SU-DHL-6 (cell line): ENCODE data around the gene GRIA3.

ENCODE experiments used
- EZH2phosphoT487 ChIP-seq: fragments of 200-600 bp; sonication (generic), shearing (Covaris generic); conservative IDR thresholded peaks from 2 replicates; pipeline ENCODE4 v1.6.1; 2018; ENCODE audit warnings: mild to moderate bottlenecking, antibody characterized with exemption, low read length, moderate library complexity, mixed read lengths
- TF ChIP-seq, protein P1 (sequence below): fragments of 200-600 bp; sonication (generic); IDR thresholded peaks from one replicate; pipeline ENCODE4 v1.5.1; 2017; ENCODE audit warnings: antibody characterized with exemption, mild to moderate bottlenecking, low read length, moderate library complexity; ENCODE audit not compliant: insufficient read depth, poor library complexity, severe bottlenecking

DNA sequence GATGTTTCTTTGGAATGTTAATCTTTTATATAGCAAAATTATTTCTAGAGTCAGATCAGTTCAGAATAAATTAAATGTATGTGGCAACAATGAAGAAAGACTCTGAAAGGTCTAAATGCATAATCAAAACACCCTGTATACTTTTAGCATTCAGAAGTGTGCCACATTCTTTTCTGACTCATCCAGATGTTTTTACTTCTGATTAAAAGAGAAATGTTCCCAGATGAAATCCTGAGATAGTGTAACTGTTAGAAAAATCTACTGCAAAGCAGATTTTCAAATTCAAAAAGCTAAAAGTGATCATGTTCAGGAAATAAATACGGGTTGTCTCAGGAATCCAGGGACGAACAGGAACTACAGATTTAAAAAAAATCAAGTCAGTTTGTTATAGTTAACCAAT is 241.4 kb downstream of the GRIA3 start:
- no peak for TF ChIP-seq EZH2phosphoT487
- TF ChIP-seq, protein P1, sequence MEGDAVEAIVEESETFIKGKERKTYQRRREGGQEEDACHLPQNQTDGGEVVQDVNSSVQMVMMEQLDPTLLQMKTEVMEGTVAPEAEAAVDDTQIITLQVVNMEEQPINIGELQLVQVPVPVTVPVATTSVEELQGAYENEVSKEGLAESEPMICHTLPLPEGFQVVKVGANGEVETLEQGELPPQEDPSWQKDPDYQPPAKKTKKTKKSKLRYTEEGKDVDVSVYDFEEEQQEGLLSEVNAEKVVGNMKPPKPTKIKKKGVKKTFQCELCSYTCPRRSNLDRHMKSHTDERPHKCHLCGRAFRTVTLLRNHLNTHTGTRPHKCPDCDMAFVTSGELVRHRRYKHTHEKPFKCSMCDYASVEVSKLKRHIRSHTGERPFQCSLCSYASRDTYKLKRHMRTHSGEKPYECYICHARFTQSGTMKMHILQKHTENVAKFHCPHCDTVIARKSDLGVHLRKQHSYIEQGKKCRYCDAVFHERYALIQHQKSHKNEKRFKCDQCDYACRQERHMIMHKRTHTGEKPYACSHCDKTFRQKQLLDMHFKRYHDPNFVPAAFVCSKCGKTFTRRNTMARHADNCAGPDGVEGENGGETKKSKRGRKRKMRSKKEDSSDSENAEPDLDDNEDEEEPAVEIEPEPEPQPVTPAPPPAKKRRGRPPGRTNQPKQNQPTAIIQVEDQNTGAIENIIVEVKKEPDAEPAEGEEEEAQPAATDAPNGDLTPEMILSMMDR, result no peak
